Epithelial cell of proximal tubule (primary cell): Measurements from ENCODE around the gene KIAA1217. TPM values are rescaled to one million over a fixed set of nuclear protein-coding genes. Genes with fewer than 3 reads are reported as not detected.

Experiments
- DNase-seq: peaks from one replicate; pipeline ENCODE4 v3.0.0-alpha.2; 2011; ENCODE audit warnings: low read depth
- H3K4me3 ChIP-seq: 2 replicates; pipeline ENCODE4 v1.5.1; 2011; ENCODE audit warnings: low read depth, mild to moderate bottlenecking, low read length
- total RNA-seq: library from RNA; depleted of rRNA; stranded (reverse); fragments of >200 nt; gene quantifications from 2 replicates; pipeline ENCODE4 v1.2.3, GENCODE V29; 2015
- TF ChIP-seq, protein P1 (sequence below): conservative IDR thresholded peaks from 2 replicates; pipeline ENCODE4 v1.5.1; 2012; ENCODE audit warnings: low read depth, mild to moderate bottlenecking, low read length

Gene KIAA1217
- total RNA-seq, 1 donor from 2014 or later = 20.2 TPM

DNA sequence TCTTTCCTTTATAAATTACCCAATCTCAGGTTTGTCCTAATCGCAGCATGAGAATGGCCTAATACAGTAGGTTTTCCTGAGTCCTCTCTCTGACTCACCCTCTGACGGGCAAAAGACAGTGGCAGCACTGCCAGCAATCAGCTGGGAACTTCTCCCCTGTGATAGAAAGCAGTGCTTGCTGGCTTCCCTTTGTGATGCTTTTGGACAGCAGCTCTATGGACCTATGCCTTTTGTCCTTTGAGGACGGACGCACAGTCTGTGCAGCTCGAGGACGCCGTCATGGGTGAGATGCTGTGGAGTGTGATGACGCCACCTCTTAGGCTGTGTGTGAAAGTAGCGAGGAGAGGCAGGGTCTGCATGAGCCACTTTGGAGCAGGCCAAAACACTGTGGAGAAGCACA is 68.8 kb downstream of the KIAA1217 start:
- DNase-seq = no peak
- TF ChIP-seq, protein P1, sequence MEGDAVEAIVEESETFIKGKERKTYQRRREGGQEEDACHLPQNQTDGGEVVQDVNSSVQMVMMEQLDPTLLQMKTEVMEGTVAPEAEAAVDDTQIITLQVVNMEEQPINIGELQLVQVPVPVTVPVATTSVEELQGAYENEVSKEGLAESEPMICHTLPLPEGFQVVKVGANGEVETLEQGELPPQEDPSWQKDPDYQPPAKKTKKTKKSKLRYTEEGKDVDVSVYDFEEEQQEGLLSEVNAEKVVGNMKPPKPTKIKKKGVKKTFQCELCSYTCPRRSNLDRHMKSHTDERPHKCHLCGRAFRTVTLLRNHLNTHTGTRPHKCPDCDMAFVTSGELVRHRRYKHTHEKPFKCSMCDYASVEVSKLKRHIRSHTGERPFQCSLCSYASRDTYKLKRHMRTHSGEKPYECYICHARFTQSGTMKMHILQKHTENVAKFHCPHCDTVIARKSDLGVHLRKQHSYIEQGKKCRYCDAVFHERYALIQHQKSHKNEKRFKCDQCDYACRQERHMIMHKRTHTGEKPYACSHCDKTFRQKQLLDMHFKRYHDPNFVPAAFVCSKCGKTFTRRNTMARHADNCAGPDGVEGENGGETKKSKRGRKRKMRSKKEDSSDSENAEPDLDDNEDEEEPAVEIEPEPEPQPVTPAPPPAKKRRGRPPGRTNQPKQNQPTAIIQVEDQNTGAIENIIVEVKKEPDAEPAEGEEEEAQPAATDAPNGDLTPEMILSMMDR = no peak
- no peak overlapping the region for H3K4me3 ChIP-seq

DNA sequence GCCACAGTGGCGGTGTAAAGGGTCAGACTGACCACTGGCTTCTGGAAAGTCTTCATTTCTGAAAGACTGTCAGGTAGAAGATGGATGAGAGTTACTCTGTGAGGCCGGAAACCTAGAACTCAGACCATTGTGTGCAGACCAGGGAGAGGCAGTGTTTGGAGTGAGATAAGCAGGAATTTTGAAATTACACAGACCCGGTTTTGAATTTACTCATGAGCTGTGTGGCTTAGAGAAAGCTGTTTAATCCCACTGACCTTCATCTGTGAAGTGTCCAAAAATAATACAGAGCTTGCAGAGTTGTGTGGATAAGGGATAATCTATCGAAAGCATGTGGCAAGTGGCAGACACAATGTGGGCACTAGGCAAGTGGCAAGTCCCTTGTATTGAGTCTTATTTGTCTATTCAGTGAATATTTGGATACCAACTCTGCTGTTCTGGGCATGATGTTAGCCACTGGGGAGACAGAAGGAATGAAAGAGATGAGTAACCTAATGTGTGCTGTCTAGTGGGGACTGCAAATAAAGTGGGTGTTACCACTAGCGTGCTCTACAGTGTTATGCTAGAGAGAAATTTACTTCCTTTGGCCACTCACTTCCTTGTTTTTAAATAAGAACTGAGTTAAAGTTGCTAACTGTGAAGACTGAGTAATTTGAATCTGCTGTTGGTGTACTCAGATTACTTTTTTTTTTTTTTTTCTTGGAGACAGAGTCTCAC is 69.4 kb downstream of the KIAA1217 start:
- H3K4me3 ChIP-seq = no peak overlapping the region
- no peak for DNase-seq
- TF ChIP-seq, protein P1 = no peak

DNA sequence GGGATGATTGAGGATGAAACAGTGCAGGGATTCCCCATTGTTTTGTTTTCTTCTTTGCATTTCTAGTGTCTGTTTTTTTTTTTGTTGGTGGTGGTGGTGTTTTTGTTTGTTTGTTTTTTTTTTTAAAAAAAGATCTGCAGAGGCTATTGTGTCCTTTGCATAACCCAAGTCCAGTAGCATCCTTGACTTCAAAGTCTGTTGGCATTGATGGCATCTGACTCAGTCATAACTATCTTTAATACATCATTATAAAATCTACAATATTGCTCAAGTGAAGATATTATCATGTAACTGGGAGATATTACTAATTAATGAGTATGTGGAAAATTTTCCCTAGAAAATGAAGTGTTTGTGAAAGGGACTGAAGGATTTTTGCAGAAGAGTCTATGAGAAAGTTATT is 70.2 kb downstream of the KIAA1217 start:
- TF ChIP-seq, protein P1 = no peak
- DNase-seq = no peak

DNA sequence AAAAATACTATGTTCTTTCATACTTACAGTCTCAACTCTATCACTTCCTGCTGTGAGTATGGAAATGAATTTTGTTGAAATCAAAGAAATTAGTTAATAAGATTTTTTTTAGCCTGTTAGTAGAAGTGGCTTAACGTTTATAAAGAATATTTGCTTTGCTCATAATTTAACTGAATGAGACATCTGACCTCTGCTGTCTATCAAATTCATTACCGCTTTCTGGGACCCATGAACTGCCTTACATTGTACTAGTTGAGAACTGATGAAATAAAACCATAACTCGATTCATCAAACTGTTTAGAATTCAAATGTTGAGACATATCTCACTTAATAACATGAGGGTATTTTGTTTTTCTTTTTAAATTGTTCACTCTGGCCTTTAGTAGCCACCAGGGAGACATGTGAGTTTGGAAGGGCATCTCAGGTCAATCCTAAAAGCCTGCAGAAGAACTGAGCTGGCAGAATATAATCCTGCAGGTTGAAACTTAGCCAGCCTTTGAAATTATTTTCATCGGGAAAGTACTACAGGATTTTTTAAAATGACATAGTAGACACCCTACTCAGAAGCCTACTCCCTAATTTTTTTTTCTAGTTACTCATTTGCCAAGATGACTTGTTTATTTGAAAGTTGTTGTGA is 78.7 kb downstream of the KIAA1217 start:
- DNase-seq = no peak
- TF ChIP-seq, protein P1 = no peak
- no peak overlapping the region for H3K4me3 ChIP-seq

More for the DNA sequence above, 70.2 kb downstream of the KIAA1217 start:
- H3K4me3 ChIP-seq = no peak overlapping the region

DNA sequence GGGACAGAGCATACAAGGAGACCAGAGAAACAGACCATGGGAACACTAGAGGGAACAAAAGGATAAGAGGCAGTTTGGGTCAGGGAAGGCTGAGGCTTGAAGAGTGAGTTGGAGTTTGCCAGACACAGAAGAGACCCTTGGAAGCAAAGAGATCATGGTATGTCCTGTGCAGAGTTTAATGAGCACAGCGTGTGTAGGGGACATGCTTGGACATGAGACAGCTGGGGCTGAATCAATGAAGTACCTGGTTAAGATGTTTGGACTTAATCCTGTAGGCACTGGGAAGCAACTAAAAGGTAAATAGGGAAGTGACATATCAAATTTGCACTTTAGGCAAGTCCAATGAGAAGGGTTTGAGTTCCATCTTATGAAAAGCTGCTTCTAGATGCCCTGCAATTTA is 79.6 kb downstream of the KIAA1217 start:
- no peak for DNase-seq
- H3K4me3 ChIP-seq = no peak overlapping the region
- TF ChIP-seq, protein P1 = no peak

DNA sequence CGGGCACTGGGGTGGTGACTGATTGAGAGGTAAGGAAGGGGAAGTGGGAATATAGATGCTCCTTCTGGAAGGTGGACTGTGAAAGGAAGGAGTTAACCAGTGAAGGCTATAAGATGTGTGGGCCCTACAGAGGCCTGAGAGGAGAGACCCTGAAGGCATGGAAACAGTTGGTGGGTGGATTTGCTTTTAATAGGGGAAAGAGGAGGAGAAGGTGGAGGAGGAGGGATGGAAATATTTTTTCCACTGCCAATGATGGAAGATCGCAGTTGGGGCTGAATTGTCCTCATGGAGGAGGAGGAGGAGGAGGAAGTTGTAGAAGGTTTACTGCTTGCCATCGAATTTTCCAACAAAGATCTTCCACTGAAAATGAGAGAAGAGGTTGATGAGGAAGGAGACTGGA is 80.3 kb downstream of the KIAA1217 start:
- DNase-seq = no peak
- no peak overlapping the region for H3K4me3 ChIP-seq
- TF ChIP-seq, protein P1 = no peak
